CD14-positive monocyte (primary cell): ENCODE data around the gene FAM50B. TPM values are rescaled to one million over a fixed set of nuclear protein-coding genes. Genes with fewer than 3 reads are reported as not detected.

Source experiments
- DNase-seq, 3 donors: peaks; one replicate each; pipeline ENCODE4 v3.0.0-alpha.2; 2011 to 2022
- H2AFZ ChIP-seq: 2 replicates; pipeline ENCODE4 v1.6.0; 2012; ENCODE audit warnings: mild to moderate bottlenecking, low read depth, low read length, inconsistent platforms; ENCODE audit not compliant: insufficient read depth, poor library complexity, severe bottlenecking
- H3K27ac ChIP-seq, 2 donors: 1 replicate in 1 of 2; 2 replicates in 1 of 2; pipeline ENCODE4 v1.5.1; 2012 to 2013; ENCODE audit warnings: low read length in 2 of 2, control low read depth in 1 of 2, inconsistent platforms in 1 of 2, low read depth in 1 of 2, mild to moderate bottlenecking in 1 of 2
- H3K27me3 ChIP-seq, 2 donors: one replicate each; pipeline versions ENCODE4 v1.6.0 to v1.6.1; 2011 to 2013; ENCODE audit warnings: low read length in 2 of 2; ENCODE audit not compliant: control insufficient read depth in 2 of 2, insufficient read depth in 2 of 2
- H3K36me3 ChIP-seq, 2 donors: replicated peaks in 1 of 2; 1 replicate in 1 of 2; 2 replicates in 1 of 2; pipeline versions ENCODE4 v1.5.1 to v1.6.1; 2012 to 2013; ENCODE audit warnings: low read length in 2 of 2, control low read depth in 1 of 2, inconsistent platforms in 1 of 2, mild to moderate bottlenecking in 1 of 2; ENCODE audit not compliant: insufficient read depth in 2 of 2, control insufficient read depth in 1 of 2
- H3K4me1 ChIP-seq, 2 donors: 1 replicate in 1 of 2; 2 replicates in 1 of 2; pipeline versions ENCODE4 v1.5.1 to v1.6.1; 2012 to 2013; ENCODE audit warnings: low read length in 2 of 2, control low read depth in 1 of 2, inconsistent platforms in 1 of 2, mild to moderate bottlenecking in 1 of 2, moderate library complexity in 1 of 2; ENCODE audit not compliant: insufficient read depth in 2 of 2, control insufficient read depth in 1 of 2
- H3K4me2 ChIP-seq: replicated peaks from 2 replicates; pipeline ENCODE3; 2012; ENCODE audit warnings: low read length, moderate library complexity, mild to moderate bottlenecking; ENCODE audit not compliant: poor library complexity, severe bottlenecking; ENCODE audit errors: extremely low read depth
- H3K4me3 ChIP-seq, 3 experiments: fragments of 200-600 bp in 1 of 3; sonication (generic) in 1 of 3; replicated peaks in 1 of 3; 1 replicate in 2 of 3; 2 replicates in 1 of 3; pipeline ENCODE4 v1.5.1; 2011 to 2013; ENCODE audit warnings: low read length in 3 of 3, mild to moderate bottlenecking in 3 of 3, control low read depth in 2 of 3, low read depth in 2 of 3, inconsistent platforms in 1 of 3, moderate library complexity in 1 of 3
- H3K79me2 ChIP-seq: 2 replicates; pipeline ENCODE4 v1.6.0; 2012; ENCODE audit warnings: mild to moderate bottlenecking, control low read depth, inconsistent platforms, low read length, moderate library complexity; ENCODE audit not compliant: insufficient read depth
- H3K9ac ChIP-seq: 2 replicates; pipeline ENCODE4 v1.6.0; 2017; ENCODE audit warnings: low read length, mild to moderate bottlenecking; ENCODE audit not compliant: insufficient read depth, poor library complexity, severe bottlenecking
- H3K9me3 ChIP-seq, 2 donors: replicated peaks in 1 of 2; 1 replicate in 1 of 2; 2 replicates in 1 of 2; pipeline versions ENCODE4 v1.5.1 to v1.6.1; 2012 to 2013; ENCODE audit warnings: low read length in 2 of 2, control low read depth in 1 of 2; ENCODE audit not compliant: control insufficient read depth in 1 of 2, insufficient read depth in 1 of 2
- H4K20me1 ChIP-seq: 2 replicates; pipeline ENCODE4 v1.6.0; 2012; ENCODE audit warnings: mild to moderate bottlenecking, low read length, control low read depth, moderate library complexity; ENCODE audit not compliant: insufficient read depth
- H3K27ac Mint-ChIP-seq, 7 donors: one replicate each; pipeline ENCODE4 v1.8.0; 2020; ENCODE audit warnings: mild to moderate bottlenecking in 7 of 7, mixed read lengths in 7 of 7, moderate library complexity in 6 of 7, inconsistent platforms in 2 of 7
- H3K27me3 Mint-ChIP-seq, 3 donors: one replicate each; pipeline ENCODE4 v1.8.0; 2021 to 2022; ENCODE audit warnings: low read depth in 3 of 3, mild to moderate bottlenecking in 3 of 3, mixed read lengths in 3 of 3, moderate library complexity in 3 of 3, inconsistent platforms in 1 of 3
- H3K36me3 Mint-ChIP-seq, 2 donors: one replicate each; pipeline ENCODE4 v1.8.0; 2020; ENCODE audit warnings: mixed read lengths in 2 of 2, inconsistent platforms in 1 of 2, mild to moderate bottlenecking in 1 of 2
- H3K4me1 Mint-ChIP-seq: one replicate; pipeline ENCODE4 v1.8.0; 2020; ENCODE audit warnings: mild to moderate bottlenecking, mixed read lengths
- H3K4me3 Mint-ChIP-seq, 2 donors: one replicate each; pipeline ENCODE4 v1.8.0; 2020; ENCODE audit warnings: mild to moderate bottlenecking in 2 of 2, mixed read lengths in 2 of 2, moderate library complexity in 1 of 2
- H3K9me3 Mint-ChIP-seq, 7 donors: one replicate each; pipeline ENCODE4 v1.8.0; 2020 to 2022; ENCODE audit warnings: mixed read lengths in 7 of 7, mild to moderate bottlenecking in 6 of 7, moderate library complexity in 6 of 7, inconsistent platforms in 2 of 7
- CTCF ChIP-seq: fragments of 200-600 bp; IDR thresholded peaks from one replicate; pipeline ENCODE4 v1.8.0; 2022; ENCODE audit warnings: antibody characterized with exemption, mild to moderate bottlenecking
- WGBS: methylation state at CpG from one replicate; pipeline ENCODE4 v1.1.5; 2013; ENCODE audit warnings: missing lambda C conversion rate; ENCODE audit not compliant: insufficient coverage; 5-methylcytosine and 5-hydroxymethylcytosine counted together
- intact Hi-C, 2 donors: fragments of 100-400 bp; cut with micrococcal nuclease; formaldehyde crosslinking; loops; one replicate each; pipeline versions ENCODE4 v1.15.0 to v1.15.1; 2023
- polyA plus RNA-seq, 3 donors: library from polyadenylated mRNA; depleted of rRNA in 1 of 3; unstranded in 2 of 3; stranded (reverse) in 1 of 3; fragments of 300-500 nt in 2 of 3; fragments of >200 nt in 1 of 3; fragmentation: Illumina TruSeq in 2 of 3; gene quantifications; 1 replicate in 2 of 3; 2 replicates in 1 of 3; pipeline ENCODE4 v1.2.3, GENCODE V29; 2012 to 2021

FAM50B gene
- polyA plus RNA-seq, 3 donors = 1.8 to 3.3 (median 3.0) TPM

- no CpG with 5 or more reads among the region's 4 CpGs for WGBS
Measured at GRCh38 chr6:3871515-3871914, 22.3 kb downstream of the FAM50B start.

GRCh38 chr6:3871939-3872338, 22.8 kb downstream of the FAM50B start:
- H3K36me3 ChIP-seq = no peaks in the 10 kb centered on the region
- Mint-ChIP-seq H3K4me3 (no peak overlapping the region), H3K36me3 (no peaks in the 10 kb centered on the region), H3K4me1 (no peaks in the 10 kb centered on the region), H3K27ac (no peak overlapping the region), H3K27me3 (peaks cover 1 to 2% (median 2%) of the 10 kb centered on the region in 3 donors), H3K9me3 (peaks cover 0 to 2% (median 0%) of the 10 kb centered on the region in 7 donors)
- H2AFZ ChIP-seq = no peak overlapping the region
- H3K27ac ChIP-seq = no peak overlapping the region
- no peaks in the 10 kb centered on the region for H3K79me2 ChIP-seq
- 100% methylated on average over 4 of the region's 8 CpGs for WGBS
- no peaks in the 10 kb centered on the region for H3K27me3 ChIP-seq
- no peaks in the 10 kb centered on the region for H3K4me1 ChIP-seq
- intact Hi-C loops = no loop called here
- no peak overlapping the region for H3K4me3 ChIP-seq
- no peak overlapping the region for H3K9ac ChIP-seq
- H4K20me1 ChIP-seq = no peaks in the 10 kb centered on the region
- no peak for DNase-seq
- H3K4me2 ChIP-seq = no peak overlapping the region
- no peaks in the 10 kb centered on the region for H3K9me3 ChIP-seq
- TF ChIP-seq CTCF = no peak

More at GRCh38 chr6:3871515-3871914, 22.3 kb downstream of the FAM50B start:
- Mint-ChIP-seq H3K27me3 (peaks cover 2 to 5% (median 3%) of the 10 kb centered on the region in 3 donors), H3K27ac (no peak overlapping the region), H3K9me3 (peaks cover 0 to 4% (median 0%) of the 10 kb centered on the region in 7 donors), H3K36me3 (no peaks in the 10 kb centered on the region), H3K4me1 (no peaks in the 10 kb centered on the region), H3K4me3 (no peak overlapping the region)
- no peak overlapping the region for H3K4me2 ChIP-seq
- no peaks in the 10 kb centered on the region for H3K4me1 ChIP-seq
- no peak overlapping the region for H3K27ac ChIP-seq
- no peaks in the 10 kb centered on the region for H3K79me2 ChIP-seq
- intact Hi-C loops = no loop called here
- H4K20me1 ChIP-seq = no peaks in the 10 kb centered on the region
- no peak overlapping the region for H3K4me3 ChIP-seq
- no peaks in the 10 kb centered on the region for H3K9me3 ChIP-seq
- no peak overlapping the region for H2AFZ ChIP-seq
- no peak for TF ChIP-seq CTCF
- DNase-seq = no peak
- H3K36me3 ChIP-seq = no peaks in the 10 kb centered on the region
- no peaks in the 10 kb centered on the region for H3K27me3 ChIP-seq
- H3K9ac ChIP-seq = no peak overlapping the region
